ENCODE results near the gene TMEM9.

The TMEM9 gene

GRCh38 chr1:201105688-201106087 lies 48.6 kb downstream of the TMEM9 start:
- no peak for DNase-seq (ENCODE audit: low read depth)

GRCh38 chr1:201104141-201104540 lies 50.1 kb downstream of the TMEM9 start:
- DNase-seq (ENCODE audit: low read depth), result no peak

- DNase-seq (ENCODE audit: low read depth), result no peak
Observed at GRCh38 chr1:201103666-201104065, 50.6 kb downstream of the TMEM9 start.

- no peak for DNase-seq (ENCODE audit: low read depth)
Observed at GRCh38 chr1:201100169-201100930, 53.9 kb downstream of the TMEM9 start.

- no peak for DNase-seq (ENCODE audit: low read depth)
Observed at GRCh38 chr1:201098992-201099677, 55.1 kb downstream of the TMEM9 start.

- DNase-seq (ENCODE audit: low read depth), result no peak
Observed at GRCh38 chr1:201096977-201097856, 57.1 kb downstream of the TMEM9 start.

- DNase-seq (ENCODE audit: low read depth), result no peak
Observed at GRCh38 chr1:201096041-201096461, 58.2 kb downstream of the TMEM9 start.

- no peak for DNase-seq (ENCODE audit: low read depth)
Observed at GRCh38 chr1:201095581-201095980, 58.7 kb downstream of the TMEM9 start.

- no peak for DNase-seq (ENCODE audit: low read depth)
Observed at GRCh38 chr1:201094832-201095231, 59.4 kb downstream of the TMEM9 start.

GRCh38 chr1:201093962-201094361 lies 60.3 kb downstream of the TMEM9 start:
- DNase-seq (ENCODE audit: low read depth), result no peak

GRCh38 chr1:201093561-201093960 lies 60.7 kb downstream of the TMEM9 start:
- no peak for DNase-seq (ENCODE audit: low read depth)

GRCh38 chr1:201092738-201093137 lies 61.5 kb downstream of the TMEM9 start:
- DNase-seq (ENCODE audit: low read depth), result no peak

- no peak for DNase-seq (ENCODE audit: low read depth)
Observed at GRCh38 chr1:201091256-201091655, 63.0 kb downstream of the TMEM9 start.

- no peak for DNase-seq (ENCODE audit: low read depth)
Observed at GRCh38 chr1:201090541-201090940, 63.7 kb downstream of the TMEM9 start.

- no peak for DNase-seq (ENCODE audit: low read depth)
Observed at GRCh38 chr1:201089596-201089995, 64.7 kb downstream of the TMEM9 start.

GRCh38 chr1:201088901-201089525 lies 65.3 kb downstream of the TMEM9 start:
- DNase-seq (ENCODE audit: low read depth), result no peak

- DNase-seq (ENCODE audit: low read depth), result no peak
Observed at GRCh38 chr1:201088395-201088794, 65.9 kb downstream of the TMEM9 start.

- DNase-seq (ENCODE audit: low read depth), result peak; percentile 14
Observed at GRCh38 chr1:201085902-201086735, 68.2 kb downstream of the TMEM9 start.

All from HS-27A (cell line).